GM10266 (cell line): ENCODE data around the gene MSANTD1.

Experiments
- DNase-seq: peaks from one replicate; pipeline ENCODE4 v3.0.0; 2012; ENCODE audit errors: extremely low spot score
- TF ChIP-seq, protein P1 (sequence below): IDR thresholded peaks from 2 replicates; pipeline ENCODE4 v1.5.1; 2012; ENCODE audit warnings: mild to moderate bottlenecking, low read depth; ENCODE audit not compliant: control insufficient read depth, insufficient read depth; ENCODE audit errors: missing control alignments

MSANTD1 gene

DNA sequence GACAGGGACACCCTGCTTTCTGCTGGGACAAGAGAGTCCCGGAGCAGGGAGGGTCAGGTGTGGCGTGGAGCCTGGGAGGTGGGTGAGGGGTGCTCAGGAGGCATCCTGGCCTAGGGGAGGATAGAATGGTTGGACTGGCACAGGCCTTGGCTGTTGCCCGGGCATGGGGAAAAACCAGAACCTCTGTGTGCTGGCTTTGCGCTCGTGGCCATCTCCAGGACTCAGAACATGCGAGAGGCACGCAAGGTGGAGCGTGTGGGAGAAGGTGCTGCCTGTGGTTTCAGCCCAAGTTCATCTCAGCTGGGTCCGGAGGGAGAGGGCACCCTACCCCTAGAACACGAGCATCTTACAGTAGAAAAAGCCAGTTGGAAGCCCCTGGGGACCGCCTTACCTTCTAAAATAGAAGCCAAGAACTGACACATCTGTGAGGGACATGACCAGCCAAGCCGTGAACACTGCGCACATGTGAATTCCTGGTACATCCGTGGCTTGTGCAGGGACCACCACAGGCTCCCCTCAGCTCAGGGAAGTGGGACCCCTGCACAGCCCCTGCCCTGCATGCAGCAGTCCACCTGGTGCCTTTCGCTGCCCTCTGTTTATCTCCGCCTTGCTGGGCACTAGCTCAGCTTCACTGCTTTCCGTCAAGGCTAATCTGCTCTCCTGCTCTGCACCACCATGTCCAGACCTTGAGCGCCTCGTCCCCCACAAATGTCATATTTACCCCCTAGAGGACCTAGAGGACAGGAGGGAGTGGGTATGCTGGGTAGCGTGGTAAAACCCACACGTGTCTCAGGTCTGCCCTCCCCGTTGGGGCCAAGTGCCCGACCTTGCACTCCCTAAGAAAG lies 13.5 kb downstream of the MSANTD1 start:
- TF ChIP-seq, protein P1, sequence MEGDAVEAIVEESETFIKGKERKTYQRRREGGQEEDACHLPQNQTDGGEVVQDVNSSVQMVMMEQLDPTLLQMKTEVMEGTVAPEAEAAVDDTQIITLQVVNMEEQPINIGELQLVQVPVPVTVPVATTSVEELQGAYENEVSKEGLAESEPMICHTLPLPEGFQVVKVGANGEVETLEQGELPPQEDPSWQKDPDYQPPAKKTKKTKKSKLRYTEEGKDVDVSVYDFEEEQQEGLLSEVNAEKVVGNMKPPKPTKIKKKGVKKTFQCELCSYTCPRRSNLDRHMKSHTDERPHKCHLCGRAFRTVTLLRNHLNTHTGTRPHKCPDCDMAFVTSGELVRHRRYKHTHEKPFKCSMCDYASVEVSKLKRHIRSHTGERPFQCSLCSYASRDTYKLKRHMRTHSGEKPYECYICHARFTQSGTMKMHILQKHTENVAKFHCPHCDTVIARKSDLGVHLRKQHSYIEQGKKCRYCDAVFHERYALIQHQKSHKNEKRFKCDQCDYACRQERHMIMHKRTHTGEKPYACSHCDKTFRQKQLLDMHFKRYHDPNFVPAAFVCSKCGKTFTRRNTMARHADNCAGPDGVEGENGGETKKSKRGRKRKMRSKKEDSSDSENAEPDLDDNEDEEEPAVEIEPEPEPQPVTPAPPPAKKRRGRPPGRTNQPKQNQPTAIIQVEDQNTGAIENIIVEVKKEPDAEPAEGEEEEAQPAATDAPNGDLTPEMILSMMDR = no peak
- no peak for DNase-seq

DNA sequence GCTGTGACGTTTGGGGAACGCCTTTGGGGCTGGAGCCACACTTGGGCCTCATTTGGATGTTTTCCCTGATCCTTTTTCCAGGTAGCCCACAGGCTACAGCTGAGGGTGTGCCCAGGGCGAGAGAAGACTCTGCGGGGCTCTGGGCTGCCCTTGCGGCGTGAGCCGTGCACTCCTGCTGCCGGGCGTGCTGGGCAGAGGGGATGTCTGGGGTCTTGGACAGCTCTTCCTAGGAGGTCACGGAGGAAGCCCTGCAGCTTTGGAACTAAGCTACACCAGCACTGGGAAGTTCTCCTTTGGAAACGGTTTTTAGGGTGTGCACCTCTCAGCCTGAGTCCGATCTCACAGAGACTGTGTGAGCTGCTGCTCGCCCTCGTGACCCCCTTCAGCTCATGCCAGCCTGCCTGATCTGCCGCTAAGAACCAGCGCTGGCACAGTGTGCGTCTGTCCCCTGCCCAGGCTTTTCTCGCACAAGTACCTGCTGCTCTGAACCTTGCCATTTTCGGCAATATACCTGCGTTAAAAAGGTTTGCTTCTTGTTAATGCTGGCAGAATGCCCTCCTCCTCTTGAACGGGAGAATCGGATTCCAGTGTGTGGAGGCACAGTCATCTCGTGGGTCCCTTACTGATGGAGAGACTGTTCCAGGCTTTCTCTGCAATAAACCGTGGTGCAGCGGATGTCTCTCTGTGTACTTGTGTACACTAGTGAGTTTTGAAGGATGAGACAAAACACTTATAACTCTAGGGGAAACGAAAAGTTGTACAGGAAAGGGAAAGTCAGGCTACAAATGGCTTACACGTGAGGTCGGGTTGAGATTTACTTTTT lies 14.3 kb downstream of the MSANTD1 start:
- TF ChIP-seq, protein P1 = no peak

DNA sequence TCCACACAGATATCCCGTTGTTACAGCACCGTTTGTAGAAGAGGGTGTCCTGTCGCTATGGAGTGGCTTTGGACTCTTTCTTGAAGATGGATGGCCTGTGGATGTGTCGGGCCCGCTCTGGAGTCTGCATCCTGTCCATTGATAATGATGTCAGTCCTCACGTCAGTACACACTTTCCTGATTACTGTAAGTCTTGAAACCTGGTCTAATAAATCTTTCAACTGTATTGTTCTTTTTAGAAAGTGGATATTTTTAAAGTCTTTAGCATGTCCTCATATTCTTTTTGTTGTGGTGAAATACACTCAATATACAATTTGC lies 14.9 kb downstream of the MSANTD1 start:
- DNase-seq = no peak
- TF ChIP-seq, protein P1 = no peak

More for the DNA sequence above, 14.3 kb downstream of the MSANTD1 start:
- DNase-seq = no peak

DNA sequence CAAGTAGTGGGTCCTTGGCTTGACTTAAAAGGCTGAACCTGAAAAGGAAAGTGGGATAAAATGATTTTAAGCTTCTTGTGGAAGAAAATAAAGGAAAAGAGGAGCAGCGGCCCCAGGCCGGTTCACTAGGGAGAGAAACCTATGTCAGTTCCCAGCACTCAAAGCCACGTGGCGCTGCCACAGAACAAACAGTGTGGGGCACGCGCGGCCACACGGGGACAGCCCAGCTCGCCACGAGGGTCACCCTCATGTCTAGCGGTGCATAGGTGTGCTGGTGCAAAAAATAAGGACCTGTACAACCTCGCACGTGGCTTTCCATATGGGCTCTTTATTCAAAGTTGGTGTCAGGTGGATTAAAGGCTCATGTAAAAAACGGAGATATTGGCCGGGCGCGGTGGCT lies 17.1 kb downstream of the MSANTD1 start:
- TF ChIP-seq, protein P1 = no peak

DNA sequence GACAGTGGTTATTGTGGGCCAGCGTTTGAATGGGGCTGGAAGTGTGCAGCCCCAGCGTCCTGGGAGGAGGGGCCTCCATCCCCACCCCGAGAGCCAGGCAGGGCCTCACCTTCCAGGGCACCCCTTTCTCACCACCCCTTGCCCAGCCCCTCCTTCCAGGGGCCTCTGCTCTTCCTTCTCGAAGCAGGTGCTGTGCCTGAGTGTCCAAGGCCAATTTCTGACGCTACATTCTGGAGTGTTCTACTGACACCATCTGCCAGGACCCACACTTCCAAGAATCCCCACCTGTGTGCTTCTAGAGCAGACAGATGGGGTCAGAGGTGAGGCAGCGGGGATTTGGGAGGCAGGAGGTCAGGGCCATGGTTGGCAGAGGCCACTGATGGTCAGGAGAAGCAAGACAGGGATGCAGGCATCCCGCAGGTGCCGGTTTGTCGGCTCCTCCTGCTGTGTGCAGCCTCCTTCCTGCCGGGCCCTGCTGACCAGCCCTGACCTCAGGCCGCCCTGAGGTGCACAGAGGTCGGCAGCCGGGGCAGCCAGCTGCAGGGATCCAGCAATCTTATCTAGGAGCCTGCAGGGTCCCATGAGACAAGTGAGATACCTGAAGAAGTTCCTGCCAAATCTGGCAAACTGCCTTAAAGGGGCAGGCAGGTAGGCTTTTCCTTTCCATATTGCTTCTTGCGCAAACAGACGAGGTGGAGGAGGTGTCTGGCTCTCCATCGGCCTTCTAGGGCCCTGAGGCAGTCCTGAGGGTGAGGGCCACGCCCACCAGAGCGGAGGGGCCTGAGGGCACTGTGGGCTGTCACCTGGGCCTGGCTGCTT lies 18.8 kb downstream of the MSANTD1 start:
- DNase-seq = no peak
- TF ChIP-seq, protein P1 = no peak

More for the DNA sequence above, 17.1 kb downstream of the MSANTD1 start:
- DNase-seq = no peak

DNA sequence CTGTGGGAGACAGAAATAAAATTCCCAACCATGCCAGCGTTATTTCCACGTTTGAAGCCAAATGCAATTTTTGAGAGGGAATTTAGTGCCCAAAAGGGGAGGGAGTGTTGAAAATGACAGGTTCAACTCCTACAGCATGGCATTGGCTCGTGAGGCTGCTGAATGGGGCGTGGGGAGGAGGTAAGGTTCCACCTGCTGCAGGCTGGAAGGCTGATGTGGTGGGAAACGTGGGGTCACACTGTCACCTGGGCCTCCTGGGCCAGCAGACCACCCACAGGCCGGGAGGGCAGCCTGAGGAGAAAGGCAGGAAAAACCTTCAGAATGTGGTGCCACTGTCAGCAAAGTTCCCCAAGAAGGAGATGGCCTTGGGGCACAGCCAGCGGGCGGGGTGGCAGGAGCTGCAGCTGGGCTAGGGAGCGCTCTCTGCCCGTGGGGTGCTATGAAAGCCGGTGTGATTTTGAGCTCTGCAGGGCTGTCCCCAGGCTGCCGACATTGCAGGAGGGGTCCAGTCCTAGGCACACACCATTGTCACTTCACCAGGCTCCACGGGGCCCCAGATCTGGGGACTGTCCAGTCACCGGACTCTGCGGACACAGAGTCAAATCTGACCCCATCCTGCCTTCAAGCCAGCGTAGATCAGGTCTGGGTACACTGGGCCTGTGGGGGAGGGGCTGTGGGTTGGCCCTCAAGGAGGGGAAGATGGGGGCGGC lies 19.6 kb downstream of the MSANTD1 start:
- no peak for DNase-seq
- TF ChIP-seq, protein P1 = no peak
